B cell (primary cell): ENCODE measurements around the gene PAK1IP1. TPM values are rescaled to one million over a fixed set of nuclear protein-coding genes. Genes with fewer than 3 reads are reported as not detected.

Source experiments
- ATAC-seq: fragments of 200-7000 bp; cut with Tn5 transposase; one replicate; pipeline ENCODE4 v1.10.0; 2021; ENCODE audit warnings: low read depth, mild to moderate bottlenecking, moderate number of reproducible peaks, moderate library complexity
- CTCF ChIA-PET: fragments of 350-600 bp; sonication (Branson Sonifier 250); formaldehyde crosslinking; loops from one replicate; lab custom pipeline; 2021; ENCODE audit warnings: antibody characterized with exemption, inconsistent platforms; lab: Charles Lee
- POLR2A ChIA-PET: fragments of 350-600 bp; sonication (Branson Sonifier 250); formaldehyde crosslinking; loops from one replicate; lab custom pipeline; 2021; ENCODE audit warnings: antibody characterized with exemption; lab: Charles Lee
- DNase-seq: peaks from one replicate; pipeline ENCODE4 v3.0.0; 2013
- H2AFZ ChIP-seq: 2 replicates; pipeline ENCODE4 v1.6.1; 2012; ENCODE audit warnings: mild to moderate bottlenecking, low read depth, low read length; ENCODE audit not compliant: insufficient read depth, poor library complexity, severe bottlenecking
- H3K27ac ChIP-seq, 2 donors: 1 replicate in 1 of 2; 2 replicates in 1 of 2; pipeline ENCODE4 v1.5.1; 2012 to 2013; ENCODE audit warnings: low read length in 2 of 2, mild to moderate bottlenecking in 2 of 2, moderate library complexity in 1 of 2
- H3K27me3 ChIP-seq, 4 experiments: fragments of 200-600 bp in 1 of 4; sonication (generic) in 1 of 4; replicated peaks in 1 of 4; 1 replicate in 2 of 4; 2 replicates in 2 of 4; pipeline versions ENCODE4 v1.6.1 to v1.7.0; 2013 to 2016; ENCODE audit warnings: low read length in 3 of 4, mild to moderate bottlenecking in 2 of 4, mixed read lengths in 1 of 4, moderate library complexity in 1 of 4; ENCODE audit not compliant: insufficient read depth in 4 of 4, control insufficient read depth in 3 of 4; ENCODE audit errors: control extremely low read depth in 1 of 4
- H3K36me3 ChIP-seq, 2 experiments: replicated peaks in 1 of 2; 1 replicate in 1 of 2; 2 replicates in 1 of 2; pipeline versions ENCODE4 v1.6.1 to v1.7.1; 2013; ENCODE audit warnings: low read length in 1 of 2; ENCODE audit not compliant: insufficient read depth in 2 of 2, control insufficient read depth in 1 of 2; ENCODE audit errors: control extremely low read depth in 1 of 2, extremely low read depth in 1 of 2
- H3K4me1 ChIP-seq, 2 donors: fragments of 200-600 bp in 1 of 2; sonication (generic) in 1 of 2; 1 replicate in 1 of 2; 2 replicates in 1 of 2; pipeline versions ENCODE4 v1.5.1 to v1.6.1; 2013 to 2017; ENCODE audit warnings: low read length in 2 of 2; ENCODE audit not compliant: control insufficient read depth in 2 of 2, insufficient read depth in 2 of 2
- H3K4me2 ChIP-seq: replicated peaks from 2 replicates; pipeline ENCODE3; 2012; ENCODE audit warnings: mild to moderate bottlenecking, low read depth, low read length; ENCODE audit not compliant: poor library complexity, severe bottlenecking
- H3K4me3 ChIP-seq, 5 experiments: fragments of 200-600 bp in 1 of 5; sonication (generic) in 1 of 5; 1 replicate in 3 of 5; 2 replicates in 2 of 5; pipeline versions ENCODE4 v1.5.1 to v1.7.0; 2011 to 2016; ENCODE audit warnings: low read length in 4 of 5, mild to moderate bottlenecking in 4 of 5, low read depth in 2 of 5, control low read depth in 1 of 5, moderate library complexity in 1 of 5; ENCODE audit not compliant: insufficient read depth in 1 of 5; ENCODE audit errors: control extremely low read depth in 1 of 5, extremely low read depth in 1 of 5
- H3K79me2 ChIP-seq: fragments of 200-600 bp; sonication (generic); one replicate; pipeline ENCODE4 v1.6.0; 2016; ENCODE audit warnings: low read length; ENCODE audit not compliant: control insufficient read depth, insufficient read depth
- H3K9ac ChIP-seq: fragments of 200-600 bp; sonication (generic); 2 replicates; pipeline ENCODE4 v1.6.1; 2017; ENCODE audit warnings: mild to moderate bottlenecking, low read length, moderate library complexity
- H3K9me3 ChIP-seq, 3 donors: one replicate each; pipeline versions ENCODE4 v1.6.1 to v1.7.1; 2013; ENCODE audit warnings: low read length in 2 of 3; ENCODE audit not compliant: control insufficient read depth in 2 of 3, insufficient read depth in 1 of 3; ENCODE audit errors: control extremely low read depth in 1 of 3
- H4K20me1 ChIP-seq: 2 replicates; pipeline ENCODE4 v1.6.0; 2012; ENCODE audit warnings: mild to moderate bottlenecking, low read length; ENCODE audit not compliant: insufficient read depth, control insufficient read depth, poor library complexity, severe bottlenecking
- H3K27ac Mint-ChIP-seq: one replicate; pipeline ENCODE4 v1.8.0; 2021; ENCODE audit warnings: mixed read lengths
- H3K27me3 Mint-ChIP-seq: one replicate; pipeline ENCODE4 v1.8.0; 2021; ENCODE audit warnings: mixed read lengths
- H3K4me1 Mint-ChIP-seq: one replicate; pipeline ENCODE4 v1.8.0; 2021; ENCODE audit warnings: mixed read lengths
- H3K4me3 Mint-ChIP-seq: one replicate; pipeline ENCODE4 v1.8.0; 2021; ENCODE audit warnings: mixed read lengths
- H3K9me3 Mint-ChIP-seq: one replicate; pipeline ENCODE4 v1.8.0; 2022; ENCODE audit warnings: mixed read lengths; ENCODE audit not compliant: insufficient read depth
- EZH2 ChIP-seq: IDR thresholded peaks from 2 replicates; pipeline ENCODE4 v1.6.1; 2012; ENCODE audit warnings: borderline replicate concordance, low read depth, mild to moderate bottlenecking, moderate library complexity, low read length; ENCODE audit not compliant: insufficient read depth, poor library complexity, severe bottlenecking
- WGBS: methylation state at CpG from one replicate; pipeline ENCODE4 v1.1.5; 2013; ENCODE audit warnings: missing lambda C conversion rate; ENCODE audit not compliant: insufficient coverage; 5-methylcytosine and 5-hydroxymethylcytosine counted together
- intact Hi-C: fragments of 100-400 bp; cut with micrococcal nuclease; formaldehyde crosslinking; loops from one replicate; pipeline ENCODE4 v1.10.0; 2022
- polyA plus RNA-seq: library from polyadenylated mRNA; depleted of rRNA; stranded (reverse); fragments of >200 nt; gene quantifications from 2 replicates; pipeline ENCODE4 v1.2.3, GENCODE V29; 2012
- total RNA-seq, 2 donors: library from RNA; stranded (reverse); fragments of 120-200 nt in 1 of 2; gene quantifications; 1 replicate in 1 of 2; 2 replicates in 1 of 2; pipeline versions ENCODE4 v1.2.3 to v1.2.4, GENCODE V29; 2013 to 2022
- TF ChIP-seq, protein P1 (sequence below): fragments of 200-600 bp; IDR thresholded peaks from one replicate; pipeline ENCODE4 v1.8.0; 2022; ENCODE audit warnings: antibody characterized with exemption, mild to moderate bottlenecking

Gene PAK1IP1
- total and polyA plus RNA-seq, 2 donors (not counting 1 experiment from before 2014, with no cell fraction given) = 3.8 to 6.1 TPM

DNA sequence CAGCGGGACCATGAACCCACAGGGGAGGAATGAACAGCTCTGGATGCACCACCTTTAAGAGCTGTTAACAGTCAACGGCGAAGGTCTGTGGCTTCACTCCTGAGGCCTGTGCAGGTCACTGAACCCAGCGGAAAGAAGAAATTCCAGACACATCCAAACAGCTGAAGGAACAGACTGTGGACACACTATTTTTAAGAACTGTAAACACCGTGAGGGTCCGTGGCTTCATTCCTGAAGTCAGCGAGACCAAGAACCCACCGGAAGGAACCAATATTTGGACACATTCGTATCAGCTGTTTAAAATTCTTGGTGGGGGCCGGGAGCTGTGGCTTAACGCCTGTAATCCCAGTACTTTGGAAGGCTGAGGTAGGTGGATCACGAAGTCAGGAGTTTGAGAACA, 47.5 kb downstream of the PAK1IP1 start:
- no peaks in the 10 kb centered on the region for H3K27me3 Mint-ChIP-seq
- no peak overlapping the region for H3K27ac ChIP-seq
- no peak for TF ChIP-seq EZH2
- TF ChIP-seq, protein P1, sequence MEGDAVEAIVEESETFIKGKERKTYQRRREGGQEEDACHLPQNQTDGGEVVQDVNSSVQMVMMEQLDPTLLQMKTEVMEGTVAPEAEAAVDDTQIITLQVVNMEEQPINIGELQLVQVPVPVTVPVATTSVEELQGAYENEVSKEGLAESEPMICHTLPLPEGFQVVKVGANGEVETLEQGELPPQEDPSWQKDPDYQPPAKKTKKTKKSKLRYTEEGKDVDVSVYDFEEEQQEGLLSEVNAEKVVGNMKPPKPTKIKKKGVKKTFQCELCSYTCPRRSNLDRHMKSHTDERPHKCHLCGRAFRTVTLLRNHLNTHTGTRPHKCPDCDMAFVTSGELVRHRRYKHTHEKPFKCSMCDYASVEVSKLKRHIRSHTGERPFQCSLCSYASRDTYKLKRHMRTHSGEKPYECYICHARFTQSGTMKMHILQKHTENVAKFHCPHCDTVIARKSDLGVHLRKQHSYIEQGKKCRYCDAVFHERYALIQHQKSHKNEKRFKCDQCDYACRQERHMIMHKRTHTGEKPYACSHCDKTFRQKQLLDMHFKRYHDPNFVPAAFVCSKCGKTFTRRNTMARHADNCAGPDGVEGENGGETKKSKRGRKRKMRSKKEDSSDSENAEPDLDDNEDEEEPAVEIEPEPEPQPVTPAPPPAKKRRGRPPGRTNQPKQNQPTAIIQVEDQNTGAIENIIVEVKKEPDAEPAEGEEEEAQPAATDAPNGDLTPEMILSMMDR = no peak
- CTCF ChIA-PET = no interaction called here
- no peak overlapping the region for H3K27ac Mint-ChIP-seq
- H3K27me3 ChIP-seq = no peaks in the 10 kb centered on the region
- H3K4me1 ChIP-seq = peaks cover 7 to 8% of the 10 kb centered on the region in 2 donors
- no peaks in the 10 kb centered on the region for H3K36me3 ChIP-seq
- no peak overlapping the region for H2AFZ ChIP-seq
- no peak overlapping the region for H3K4me2 ChIP-seq
- no peak for ATAC-seq
- H4K20me1 ChIP-seq = no peaks in the 10 kb centered on the region
- peaks cover 3% of the 10 kb centered on the region for H3K79me2 ChIP-seq
- no peaks in the 10 kb centered on the region for H3K9me3 Mint-ChIP-seq
- WGBS = 99% methylated on average over 12 of the region's 12 CpGs
- DNase-seq = no peak
- H3K9ac ChIP-seq = no peak overlapping the region
- no peak overlapping the region for H3K4me3 ChIP-seq
- no peak overlapping the region for H3K4me3 Mint-ChIP-seq
- peaks cover 6% of the 10 kb centered on the region for H3K4me1 Mint-ChIP-seq
- intact Hi-C loops = no loop called here
- POLR2A ChIA-PET = no interaction called here
- no peaks in the 10 kb centered on the region for H3K9me3 ChIP-seq

DNA sequence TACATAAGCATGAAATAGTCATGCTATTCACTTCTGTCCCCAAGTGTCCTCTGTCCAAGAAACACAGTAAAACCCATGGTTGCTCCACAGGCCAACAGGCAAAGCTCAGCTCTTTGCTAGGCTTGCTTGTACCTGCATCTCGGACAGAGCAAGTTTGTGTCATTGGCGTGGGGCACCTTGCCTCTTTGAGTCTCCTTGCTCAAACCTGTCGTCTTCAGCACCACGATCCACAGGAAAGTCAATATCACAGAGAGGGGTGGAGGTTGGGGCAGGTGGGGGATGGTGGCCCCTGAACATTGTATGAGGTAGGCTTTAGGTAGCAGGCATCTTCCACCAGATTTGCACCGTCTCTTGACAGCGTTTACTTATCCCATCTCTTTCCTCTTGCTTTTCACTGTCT, 48.7 kb downstream of the PAK1IP1 start:
- no CpG with 5 or more reads among the region's 6 CpGs for WGBS
- TF ChIP-seq, protein P1 = no peak
- TF ChIP-seq EZH2 = no peak
- ATAC-seq (no peak), DNase-seq (no peak)
- Histone ChIP-seq H3K9ac (no peak overlapping the region), H3K9me3 (no peaks in the 10 kb centered on the region), H2AFZ (no peak overlapping the region), H3K4me2 (no peak overlapping the region), H3K4me3 (no peak overlapping the region), H3K79me2 (peaks cover 13% of the 10 kb centered on the region), H3K27ac (no peak overlapping the region), H3K36me3 (no peaks in the 10 kb centered on the region), H4K20me1 (no peaks in the 10 kb centered on the region), H3K4me1 (peaks cover 11 to 15% of the 10 kb centered on the region in 2 donors), H3K27me3 (no peaks in the 10 kb centered on the region)
- no peak overlapping the region for H3K4me3 Mint-ChIP-seq
- POLR2A ChIA-PET = no interaction called here
- no peak overlapping the region for H3K27ac Mint-ChIP-seq
- H3K27me3 Mint-ChIP-seq = no peaks in the 10 kb centered on the region
- H3K4me1 Mint-ChIP-seq = peaks cover 15% of the 10 kb centered on the region
- intact Hi-C loops = no loop called here
- CTCF ChIA-PET = no interaction called here
- H3K9me3 Mint-ChIP-seq = no peaks in the 10 kb centered on the region
